Endothelial cell of coronary artery (primary cell): ENCODE results near the gene SLC35D1. TPM values are rescaled to one million over a fixed set of nuclear protein-coding genes. Genes with fewer than 3 reads are reported as not detected.

ENCODE experiments used
- total RNA-seq: library from RNA; depleted of rRNA; stranded (reverse); fragments of >200 nt; gene quantifications from 2 replicates; pipeline ENCODE4 v1.2.3, GENCODE V29; 2014

The SLC35D1 gene
- 3.9 and 7.8 TPM in 2 replicates for total RNA-seq

GRCh38 chr1:67053785-67054772 lies at the start of gene SLC35D1:
TSS of gene SLC35D1 (minus strand) at chr1:67054148. CDS start at chr1:67054013, 135 bp downstream.

Other genes with a start within 250 kb of the SLC35D1 start
- 2.9 TPM in 2 replicates for gene DNAI4, start 129.3 kb downstream of the SLC35D1 start, total RNA-seq
- 22.8 and 28.4 TPM in 2 replicates for gene MIER1, start 129.2 kb downstream of the SLC35D1 start, total RNA-seq
- gene C1orf141, start 80.8 kb upstream of the SLC35D1 start, total RNA-seq: not detected in 2 replicates
- gene IL23R, start 112.3 kb upstream of the SLC35D1 start, total RNA-seq: not detected in 2 replicates